Activated CD4-positive, alpha-beta T cell treated with anti-CD3 and anti-CD28 coated beads for 36 hours (primary cell): ENCODE measurements around the gene EGFL7. TPM values are rescaled to one million over a fixed set of nuclear protein-coding genes. Genes with fewer than 3 reads are reported as not detected.
"Not testable (repeated sequence)": the region's sequence is repeated elsewhere in the genome, so short reads cannot be mapped to it uniquely, and the experiment has no call there.

Experiments
- ATAC-seq: fragments of 200-7000 bp; cut with Tn5 transposase; one replicate; pipeline ENCODE4 v1.10.0; 2021; ENCODE audit warnings: mild to moderate bottlenecking, moderate library complexity
- CTCF ChIA-PET: fragments of 350-600 bp; sonication (Branson Sonifier 250); formaldehyde crosslinking; loops from one replicate; lab custom pipeline; 2021; ENCODE audit warnings: antibody characterized with exemption; lab: Charles Lee
- POLR2A ChIA-PET: fragments of 350-600 bp; sonication (Branson Sonifier 250); formaldehyde crosslinking; loops from one replicate; lab custom pipeline; 2021; ENCODE audit warnings: antibody characterized with exemption, inconsistent platforms; lab: Charles Lee
- DNase-seq: peaks from one replicate; pipeline ENCODE4 v3.0.0-alpha.2; 2020
- H3K27ac Mint-ChIP-seq: one replicate; pipeline ENCODE4 v1.8.0; 2021; ENCODE audit warnings: mixed read lengths
- H3K27me3 Mint-ChIP-seq: one replicate; pipeline ENCODE4 v1.8.0; 2021; ENCODE audit warnings: mixed read lengths
- H3K36me3 Mint-ChIP-seq: one replicate; pipeline ENCODE4 v1.8.0; 2021; ENCODE audit warnings: low read depth, mixed read lengths
- H3K4me1 Mint-ChIP-seq: one replicate; pipeline ENCODE4 v1.8.0; 2021; ENCODE audit warnings: mixed read lengths
- H3K4me3 Mint-ChIP-seq: one replicate; pipeline ENCODE4 v1.8.0; 2021; ENCODE audit warnings: mild to moderate bottlenecking, moderate library complexity, mixed read lengths
- H3K9me3 Mint-ChIP-seq: one replicate; pipeline ENCODE4 v1.8.0; 2021; ENCODE audit warnings: low read depth, mixed read lengths
- intact Hi-C, 2 experiments: fragments of 100-400 bp; cut with DNase I in 1 of 2; cut with micrococcal nuclease in 1 of 2; formaldehyde crosslinking; loops; one replicate each; pipeline versions ENCODE4 v1.14.2 to v1.15.1; 2022 to 2024; cut with DNase I, micrococcal nuclease
- total RNA-seq, 2 experiments: library from RNA; stranded (reverse); gene quantifications; one replicate each; pipeline ENCODE4 v1.2.3, GENCODE V29; 2021

The EGFL7 gene
- total RNA-seq, 2 experiments from 2014 or later, result 1.2 to 1.4 TPM

GRCh38 chr9:136701668-136702053, 38.9 kb downstream of the EGFL7 start:
- intact Hi-C loops, result loop anchor here (1.0 to 5.0 kb wide), 8 partner anchors 14 to 794 kb away; partner anchors contain the start of genes AGPAT2 (in 1 of the 2), CAMSAP1 (in 1 of the 2), SEC16A (in 1 of the 2) and TUBB4B (in 1 of the 2)

GRCh38 chr9:136703276-136703860, 40.7 kb downstream of the EGFL7 start:
- Mint-ChIP-seq H3K36me3 (no peaks in the 10 kb centered on the region), H3K4me3 (no peak overlapping the region), H3K27ac (no peak overlapping the region), H3K4me1 (peaks cover 20% of the 10 kb centered on the region), H3K9me3 (no peaks in the 10 kb centered on the region), H3K27me3 (peaks cover 16% of the 10 kb centered on the region)
- ATAC-seq (no peak), DNase-seq (no peak)
- ChIA-PET POLR2A (no interaction called here), CTCF (no interaction called here)
- intact Hi-C loops, result loop anchor here in 1 of 2 experiments (5.0 kb wide), 1 partner anchor 796 kb away; the partner anchor contains the start of gene CAMSAP1

More at GRCh38 chr9:136701668-136702053, 38.9 kb downstream of the EGFL7 start:
- ATAC-seq, result peak; percentile 4
- no peak for DNase-seq
- CTCF ChIA-PET, result interaction anchor here (0.9 to 1.8 kb wide), 4 partner anchors 15 to 158 kb away, joined by 3 to 5 read pairs (median 4); no protein-coding TSS in a partner anchor
- peak overlapping the region; percentile 62 for H3K4me3 Mint-ChIP-seq
- H3K4me1 Mint-ChIP-seq, result peaks cover 20% of the 10 kb centered on the region
- peak overlapping the region; percentile 91 for H3K27ac Mint-ChIP-seq
- H3K36me3 Mint-ChIP-seq, result no peaks in the 10 kb centered on the region
- no peaks in the 10 kb centered on the region for H3K9me3 Mint-ChIP-seq
- POLR2A ChIA-PET, result no interaction called here
- H3K27me3 Mint-ChIP-seq, result peaks cover 21% of the 10 kb centered on the region

- intact Hi-C loops, result loop anchor here in 1 of 2 experiments (5.0 kb wide), 1 partner anchor 797 kb away; the partner anchor contains the start of gene CAMSAP1
- H3K4me1 Mint-ChIP-seq, result peaks cover 20% of the 10 kb centered on the region
- H3K27me3 Mint-ChIP-seq, result peaks cover 15% of the 10 kb centered on the region
- POLR2A ChIA-PET, DNase-seq, ATAC-seq, H3K27ac Mint-ChIP-seq, H3K36me3 Mint-ChIP-seq, H3K4me3 Mint-ChIP-seq, H3K9me3 Mint-ChIP-seq: not testable (repeated sequence)
- CTCF ChIA-PET, result interaction anchor here (0.7 kb wide), 1 partner anchor 25 kb away, joined by 3 read pairs; no protein-coding TSS in a partner anchor
Measured at GRCh38 chr9:136704741-136705140, 42.0 kb downstream of the EGFL7 start.

GRCh38 chr9:136705564-136705963, 42.8 kb downstream of the EGFL7 start:
- POLR2A ChIA-PET, result no interaction called here
- Mint-ChIP-seq H3K27ac (no peak overlapping the region), H3K4me1 (peaks cover 15% of the 10 kb centered on the region), H3K36me3 (no peaks in the 10 kb centered on the region), H3K27me3 (peaks cover 18% of the 10 kb centered on the region), H3K4me3 (no peak overlapping the region), H3K9me3 (no peaks in the 10 kb centered on the region)
- intact Hi-C loops, result no loop called here
- ATAC-seq, result no peak
- CTCF ChIA-PET, result no interaction called here
- no peak for DNase-seq

GRCh38 chr9:136707011-136707410, 44.3 kb downstream of the EGFL7 start:
- H3K27ac Mint-ChIP-seq, result no peak overlapping the region
- POLR2A ChIA-PET, result interaction anchor here (0.6 kb wide), 1 partner anchor 71 kb away, joined by 3 read pairs; no protein-coding TSS in a partner anchor
- no peak overlapping the region for H3K4me3 Mint-ChIP-seq
- peaks cover 5% of the 10 kb centered on the region for H3K4me1 Mint-ChIP-seq
- H3K27me3 Mint-ChIP-seq, result peaks cover 22% of the 10 kb centered on the region
- H3K9me3 Mint-ChIP-seq, result no peaks in the 10 kb centered on the region
- ATAC-seq, result no peak
- CTCF ChIA-PET, result interaction anchor here (0.7 kb wide), 1 partner anchor 26 kb away, joined by 4 read pairs; no protein-coding TSS in a partner anchor
- no peaks in the 10 kb centered on the region for H3K36me3 Mint-ChIP-seq
- DNase-seq, result no peak
- intact Hi-C loops, result no loop called here

- CTCF ChIA-PET, result interaction anchor here (1.0 kb wide), 1 partner anchor 22 kb away, joined by 3 read pairs; no protein-coding TSS in a partner anchor
- Mint-ChIP-seq H3K36me3 (no peaks in the 10 kb centered on the region), H3K27ac (no peak overlapping the region), H3K27me3 (peaks cover 20% of the 10 kb centered on the region), H3K4me3 (no peak overlapping the region), H3K4me1 (peaks cover 2% of the 10 kb centered on the region), H3K9me3 (no peaks in the 10 kb centered on the region)
- POLR2A ChIA-PET, result interaction anchor here (0.6 kb wide), 1 partner anchor 70 kb away, joined by 3 read pairs; no protein-coding TSS in a partner anchor
- DNase-seq (no peak), ATAC-seq (no peak)
- intact Hi-C loops, result no loop called here
Measured at GRCh38 chr9:136707849-136708517, 45.3 kb downstream of the EGFL7 start.

- H3K4me3 Mint-ChIP-seq, result no peak overlapping the region
- ATAC-seq, result no peak
- no peaks in the 10 kb centered on the region for H3K36me3 Mint-ChIP-seq
- peaks cover 2% of the 10 kb centered on the region for H3K4me1 Mint-ChIP-seq
- ChIA-PET CTCF (interaction anchor here (0.6 kb wide), 1 partner anchor 319 kb away, joined by 3 read pairs; no protein-coding TSS in a partner anchor), POLR2A (no interaction called here)
- intact Hi-C loops, result no loop called here
- peaks cover 30% of the 10 kb centered on the region for H3K27me3 Mint-ChIP-seq
- DNase-seq, result no peak
- H3K27ac Mint-ChIP-seq, result no peak overlapping the region
- no peaks in the 10 kb centered on the region for H3K9me3 Mint-ChIP-seq
Measured at GRCh38 chr9:136709454-136710109, 46.9 kb downstream of the EGFL7 start.

- Mint-ChIP-seq H3K9me3 (no peaks in the 10 kb centered on the region), H3K27ac (no peak overlapping the region), H3K27me3 (peaks cover 28% of the 10 kb centered on the region), H3K4me1 (peaks cover 2% of the 10 kb centered on the region), H3K36me3 (no peaks in the 10 kb centered on the region), H3K4me3 (no peak overlapping the region)
- ChIA-PET CTCF (no interaction called here), POLR2A (no interaction called here)
- ATAC-seq, result no peak
- DNase-seq, result no peak
- intact Hi-C loops, result no loop called here
Measured at GRCh38 chr9:136710543-136710942, 47.8 kb downstream of the EGFL7 start.

GRCh38 chr9:136711219-136711648, 48.5 kb downstream of the EGFL7 start:
- DNase-seq, H3K9me3 Mint-ChIP-seq, CTCF ChIA-PET, H3K36me3 Mint-ChIP-seq, H3K4me1 Mint-ChIP-seq, POLR2A ChIA-PET, ATAC-seq, H3K27ac Mint-ChIP-seq, intact Hi-C loops: not testable (repeated sequence)
- Mint-ChIP-seq H3K27me3 (peaks cover 27% of the 10 kb centered on the region), H3K4me3 (peak overlapping the region; percentile 14)

GRCh38 chr9:136711751-136712689, 49.3 kb downstream of the EGFL7 start, which contains the start of gene DIPK1B:
TSS of gene DIPK1B (plus strand) at chr9:136712572. CDS start at chr9:136712666, 94 bp downstream.
- CTCF ChIA-PET, result no interaction called here
- Mint-ChIP-seq H3K4me3 (peak within 1 kb of the TSS; percentile 14), H3K9me3 (no peaks in the 10 kb centered on the region), H3K27me3 (peaks cover 27% of the 10 kb centered on the region), H3K4me1 (peaks cover 2% of the 10 kb centered on the region), H3K27ac (no peak within 1 kb of the TSS), H3K36me3 (no peaks in the 10 kb centered on the region)
- POLR2A ChIA-PET, result no interaction called here
- ATAC-seq (peak; percentile 26), DNase-seq (peak; percentile 25)
- intact Hi-C loops, result no loop called here
